ENCODE results near the gene EID2B. TPM values are rescaled to one million over a fixed set of nuclear protein-coding genes. Genes with fewer than 3 reads are reported as not detected.

Gene EID2B
- total and polyA plus RNA-seq, 3 donors from 2014 or later: 6.6 to 12.2 (median 9.2) TPM

- Histone ChIP-seq H3K27me3 (no peaks in the 10 kb centered on the region), H3K27ac (no peak overlapping the region), H3K36me3 (ENCODE audit: low read depth, missing control alignments) (no peaks in the 10 kb centered on the region), H3K4me1 (no peaks in the 10 kb centered on the region), H3K4me3 (no peak overlapping the region), H3K9me3 (no peaks in the 10 kb centered on the region)
- 68 to 71% methylated on average over 4 of the region's 4 CpGs for WGBS, 2 donors
- no peak for TF ChIP-seq CTCF (IDR thresholded peaks at IDR 0.05)
- no peak for TF ChIP-seq POLR2A (IDR thresholded peaks at IDR 0.05)
- DNase-seq: no peak
- intact Hi-C loops (cut with DNase I; ENCODE audit: low total_unique reads): no loop called here
Observed at GRCh38 chr19:39554701-39555311, 22.2 kb upstream of the EID2B start.

GRCh38 chr19:39553082-39553652 is 20.5 kb upstream of the EID2B start:
- WGBS, 2 donors: 62 to 77% methylated on average over 7 of the region's 7 CpGs
- H3K9me3 ChIP-seq: no peaks in the 10 kb centered on the region
- H3K27ac ChIP-seq: no peak overlapping the region
- no peak for TF ChIP-seq CTCF (IDR thresholded peaks at IDR 0.05)
- TF ChIP-seq POLR2A (IDR thresholded peaks at IDR 0.05): no peak
- no peaks in the 10 kb centered on the region for H3K36me3 ChIP-seq (ENCODE audit: low read depth, missing control alignments)
- no peak overlapping the region for H3K4me3 ChIP-seq
- no peaks in the 10 kb centered on the region for H3K27me3 ChIP-seq
- H3K4me1 ChIP-seq: no peaks in the 10 kb centered on the region
- intact Hi-C loops (cut with DNase I; ENCODE audit: low total_unique reads): no loop called here
- no peak for DNase-seq

GRCh38 chr19:39550197-39550596 is 17.5 kb upstream of the EID2B start:
- Histone ChIP-seq H3K27me3 (no peaks in the 10 kb centered on the region), H3K4me1 (no peaks in the 10 kb centered on the region), H3K36me3 (ENCODE audit: low read depth, missing control alignments) (no peaks in the 10 kb centered on the region), H3K9me3 (no peaks in the 10 kb centered on the region), H3K27ac (no peak overlapping the region), H3K4me3 (no peak overlapping the region)
- DNase-seq: no peak
- WGBS, 2 donors: 89 to 90% methylated on average over 5 of the region's 5 CpGs
- TF ChIP-seq POLR2A (IDR thresholded peaks at IDR 0.05) (no peak), CTCF (IDR thresholded peaks at IDR 0.05) (no peak)
- intact Hi-C loops (cut with DNase I; ENCODE audit: low total_unique reads): no loop called here

GRCh38 chr19:39546599-39546998 is 13.9 kb upstream of the EID2B start:
- no peak for DNase-seq
- no peaks in the 10 kb centered on the region for H3K9me3 ChIP-seq
- no peaks in the 10 kb centered on the region for H3K36me3 ChIP-seq (ENCODE audit: low read depth, missing control alignments)
- no peaks in the 10 kb centered on the region for H3K27me3 ChIP-seq
- H3K4me3 ChIP-seq: no peak overlapping the region
- WGBS, 2 donors: 61 to 65% methylated on average over 8 of the region's 8 CpGs
- TF ChIP-seq POLR2A (IDR thresholded peaks at IDR 0.05) (no peak), CTCF (IDR thresholded peaks at IDR 0.05) (no peak)
- intact Hi-C loops (cut with DNase I; ENCODE audit: low total_unique reads): no loop called here
- H3K27ac ChIP-seq: no peak overlapping the region
- no peaks in the 10 kb centered on the region for H3K4me1 ChIP-seq

GRCh38 chr19:39544911-39545310 is 12.3 kb upstream of the EID2B start:
- Histone ChIP-seq H3K27ac (no peak overlapping the region), H3K9me3 (no peaks in the 10 kb centered on the region), H3K4me1 (peaks cover 5% of the 10 kb centered on the region), H3K36me3 (ENCODE audit: low read depth, missing control alignments) (no peaks in the 10 kb centered on the region), H3K27me3 (no peaks in the 10 kb centered on the region), H3K4me3 (no peak overlapping the region)
- 68 to 88% methylated on average over 1 of the region's 1 CpG for WGBS, 2 donors
- intact Hi-C loops (cut with DNase I; ENCODE audit: low total_unique reads): no loop called here
- no peak for DNase-seq
- TF ChIP-seq POLR2A (IDR thresholded peaks at IDR 0.05) (no peak), CTCF (IDR thresholded peaks at IDR 0.05) (no peak)

All from testis (tissue), 3 donors.